Measurements from ENCODE around the gene SLC22A6. TPM values are rescaled to one million over a fixed set of nuclear protein-coding genes. Genes with fewer than 3 reads are reported as not detected.

The SLC22A6 gene
- total and polyA plus RNA-seq, 2 of the 13 experiments (the other 11 are each of a cell fraction or from before 2014, with no cell fraction given) = not detected

DNA sequence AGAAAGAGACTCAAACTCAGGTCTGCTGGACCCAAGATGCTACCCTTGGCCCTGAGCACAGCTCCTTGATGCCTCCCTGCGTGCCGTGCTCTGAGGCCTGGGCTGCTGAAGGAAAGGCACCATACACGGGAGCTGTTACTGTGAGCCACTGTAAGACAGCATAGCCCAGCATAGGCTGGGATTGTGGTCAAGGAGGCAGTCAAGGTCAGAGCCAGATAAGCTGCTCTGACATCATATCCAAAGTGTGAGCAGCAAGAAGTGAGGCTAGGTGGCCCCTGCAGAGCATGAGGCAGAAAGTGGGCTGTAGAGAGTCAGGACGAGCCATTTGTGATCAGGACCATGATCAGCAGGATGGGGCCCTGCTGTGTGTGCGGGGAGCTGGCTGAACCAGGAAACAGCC is 23.2 kb upstream of the SLC22A6 start:
- ATAC-seq (no peak), FAIRE-seq (no peak), DNase-seq (ENCODE audit: low spot score) (no peak)
- Histone ChIP-seq H3K9ac (ENCODE audit: insufficient read depth, low read depth, low read length) (no peak overlapping the region), H4K20me1 (ENCODE audit: insufficient read depth, low read length) (no peaks in the 10 kb centered on the region), H3K4me3 (replicated peaks in 1 of 3; ENCODE audit: insufficient read depth in 1 of 3, low read depth in 2 of 3, low read length in 3 of 3) (no peak overlapping the region), H3K4me1 (ENCODE audit: insufficient read depth, low read length) (peaks cover 9% of the 10 kb centered on the region), H2AFZ (ENCODE audit: low read length) (no peak overlapping the region), H3K27ac (ENCODE audit: extremely low read length, insufficient read depth, low read length) (no peak overlapping the region), H3K36me3 (replicated peaks in 1 of 2; ENCODE audit: control insufficient read depth in 1 of 2, insufficient read depth in 2 of 2, low read length in 2 of 2) (no peaks in the 10 kb centered on the region), H3K4me2 (ENCODE audit: low read depth, low read length) (no peak overlapping the region), H3K9me3 (ENCODE audit: low read length) (no peaks in the 10 kb centered on the region), H3K27me3 (ENCODE audit: control insufficient read depth in 1 of 2, insufficient read depth in 2 of 2, low read length in 2 of 2) (peaks cover 0 to 4% of the 10 kb centered on the region in 2 experiments; a peak in 1 of 5 replicates), H3K79me2 (ENCODE audit: insufficient read depth, low read length) (no peaks in the 10 kb centered on the region)
- no TSS peak for BruUV-seq (replicated peaks)
- 38% methylated on average over 4 of the region's 5 CpGs for WGBS (ENCODE audit: low lambda C conversion rate)
- in situ Hi-C loops (cut with HindIII; ENCODE audit: extremely low pct_ligation_motif_present, low pct_unique_long_range_greater_than_20kb) = no loop called here
- intact Hi-C loops (cut with micrococcal nuclease; ENCODE audit: unreplicated experiment) = no loop called here
- CTCF ChIA-PET (ENCODE audit: low intra/inter-chr PET ratio, low total read pairs) = no interaction called here
- TF ChIP-seq XRCC5 (optimal IDR thresholded peaks at IDR 0.05; ENCODE audit: low read length) (no peak), ZNF136 (CRISPR knock-in tag; IDR thresholded peaks at IDR 0.05; ENCODE audit: low read depth) (no peak), ZNF775 (CRISPR knock-in tag; IDR thresholded peaks at IDR 0.05; ENCODE audit: borderline replicate concordance) (no peak), ZNF33B (CRISPR knock-in tag; IDR thresholded peaks at IDR 0.05) (no peak), GZF1 (CRISPR knock-in tag; IDR thresholded peaks at IDR 0.05) (no peak), FOXK2 (IDR thresholded peaks at IDR 0.05) (no peak), NR2F2 (IDR thresholded peaks at IDR 0.05; ENCODE audit: borderline replicate concordance, low read depth) (no peak), GTF3A (CRISPR knock-in tag; conservative IDR thresholded peaks at IDR 0.05) (no peak), RBFOX2 (IDR thresholded peaks at IDR 0.05; ENCODE audit: low read depth, low read length) (no peak), FOSL2 (CRISPR knock-in tag; IDR thresholded peaks at IDR 0.05) (no peak), TCF7L2 (IDR thresholded peaks at IDR 0.05; ENCODE audit: low read depth, low read length) (no peak), CHCHD3 (CRISPR knock-in tag; IDR thresholded peaks at IDR 0.05) (no peak), ZNF354B (CRISPR knock-in tag; IDR thresholded peaks at IDR 0.05) (no peak), RBM22 (optimal IDR thresholded peaks at IDR 0.05; ENCODE audit: low read length) (no peak), ZBTB7B (CRISPR knock-in tag; IDR thresholded peaks at IDR 0.05) (no peak), LCORL (IDR thresholded peaks at IDR 0.05) (no peak), LCORL (CRISPR knock-in tag; IDR thresholded peaks at IDR 0.05) (no peak), MBNL3 (CRISPR knock-in tag; conservative IDR thresholded peaks at IDR 0.05) (no peak)
- TF ChIP-seq, protein P1, sequence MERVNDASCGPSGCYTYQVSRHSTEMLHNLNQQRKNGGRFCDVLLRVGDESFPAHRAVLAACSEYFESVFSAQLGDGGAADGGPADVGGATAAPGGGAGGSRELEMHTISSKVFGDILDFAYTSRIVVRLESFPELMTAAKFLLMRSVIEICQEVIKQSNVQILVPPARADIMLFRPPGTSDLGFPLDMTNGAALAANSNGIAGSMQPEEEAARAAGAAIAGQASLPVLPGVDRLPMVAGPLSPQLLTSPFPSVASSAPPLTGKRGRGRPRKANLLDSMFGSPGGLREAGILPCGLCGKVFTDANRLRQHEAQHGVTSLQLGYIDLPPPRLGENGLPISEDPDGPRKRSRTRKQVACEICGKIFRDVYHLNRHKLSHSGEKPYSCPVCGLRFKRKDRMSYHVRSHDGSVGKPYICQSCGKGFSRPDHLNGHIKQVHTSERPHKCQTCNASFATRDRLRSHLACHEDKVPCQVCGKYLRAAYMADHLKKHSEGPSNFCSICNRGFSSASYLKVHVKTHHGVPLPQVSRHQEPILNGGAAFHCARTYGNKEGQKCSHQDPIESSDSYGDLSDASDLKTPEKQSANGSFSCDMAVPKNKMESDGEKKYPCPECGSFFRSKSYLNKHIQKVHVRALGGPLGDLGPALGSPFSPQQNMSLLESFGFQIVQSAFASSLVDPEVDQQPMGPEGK (CRISPR knock-in tag; IDR thresholded peaks at IDR 0.05) = no peak
- TF ChIP-seq, protein P2, sequence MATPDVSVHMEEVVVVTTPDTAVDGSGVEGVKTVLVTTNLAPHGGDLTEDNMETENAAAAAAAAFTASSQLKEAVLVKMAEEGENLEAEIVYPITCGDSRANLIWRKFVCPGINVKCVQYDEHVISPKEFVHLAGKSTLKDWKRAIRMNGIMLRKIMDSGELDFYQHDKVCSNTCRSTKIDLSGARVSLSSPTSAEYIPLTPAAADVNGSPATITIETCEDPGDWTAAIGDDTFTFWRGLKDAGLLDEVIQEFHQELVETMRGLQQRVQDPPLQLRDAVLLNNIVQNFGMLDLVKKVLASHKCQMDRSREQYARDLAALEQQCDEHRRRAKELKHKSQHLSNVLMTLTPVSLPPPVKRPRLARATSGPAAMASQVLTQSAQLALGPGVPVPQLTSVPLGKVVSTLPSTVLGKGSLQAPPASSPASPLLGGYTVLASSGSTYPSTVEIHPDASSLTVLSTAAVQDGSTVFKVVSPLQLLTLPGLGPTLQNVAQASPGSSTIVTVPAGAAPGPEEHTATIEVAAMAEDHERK (CRISPR knock-in tag; IDR thresholded peaks at IDR 0.05; ENCODE audit: low read depth) = no peak
- POLR2A ChIA-PET = no interaction called here

Data from HepG2 (cell line).